ENCODE data around the gene NFAM1. TPM values are rescaled to one million over a fixed set of nuclear protein-coding genes. Genes with fewer than 3 reads are reported as not detected.
A peak's percentile ranks its signal among the peaks of the same experiment; 100 is the strongest.

The NFAM1 gene
- total and polyA plus RNA-seq, 7 donors: 0.08 to 1.1 (median 0.30) TPM

DNA sequence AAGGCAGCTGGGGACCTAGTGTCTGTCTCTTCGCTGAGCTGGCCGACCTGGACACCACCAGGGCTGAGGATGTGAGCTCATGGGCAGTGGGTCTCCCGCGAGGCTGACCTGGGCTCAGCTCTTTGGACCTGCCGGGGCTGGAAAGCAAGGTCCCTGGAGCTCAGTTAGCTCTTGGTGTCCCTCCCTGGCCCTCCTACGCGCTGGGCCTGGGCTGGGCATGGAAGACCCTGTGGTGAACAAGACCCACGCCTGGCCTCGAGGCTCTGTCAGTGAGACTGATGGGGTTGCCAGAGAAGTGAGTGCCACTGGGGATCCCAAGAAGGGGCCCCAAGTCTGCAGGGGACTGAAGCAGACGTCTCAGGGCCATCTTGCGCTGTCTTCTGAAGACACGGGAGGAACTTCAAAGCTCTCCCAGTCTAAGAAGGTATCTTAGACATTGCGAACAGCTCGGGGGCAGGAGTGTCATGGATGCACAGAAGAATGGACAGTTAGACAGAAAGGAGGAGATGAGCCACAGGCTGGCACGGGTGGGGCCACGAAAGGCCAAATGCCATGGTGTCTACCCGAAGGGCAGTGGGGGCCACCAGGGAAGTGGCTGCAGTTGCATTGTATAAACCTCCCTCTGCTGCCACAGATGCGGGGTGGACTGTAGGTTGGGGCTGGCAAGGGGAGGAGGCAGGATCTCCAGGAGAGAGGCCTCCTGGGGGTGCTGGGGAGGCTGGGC, 31.2 kb downstream of the NFAM1 start:
- DNase-seq (no peak), ATAC-seq (no peak)
- Histone ChIP-seq H3K27me3 (ENCODE audit: insufficient read depth in 3 of 3, low read length in 2 of 3) (peaks cover 0 to 44% (median 7%) of the 10 kb centered on the region in 3 donors), H3K4me1 (no peaks in the 10 kb centered on the region), H3K27ac (no peak overlapping the region), H3K9me3 (no peaks in the 10 kb centered on the region), H3K4me3 (no peak overlapping the region), H3K36me3 (ENCODE audit: insufficient read depth in 1 of 2, low read depth in 1 of 2) (no peaks in the 10 kb centered on the region)
- WGBS, 3 donors: 76 to 83% (median 76%) methylated on average over 18 of the region's 18 CpGs
- intact Hi-C loops (cut with DNase I): no loop called here
- TF ChIP-seq, protein P1, sequence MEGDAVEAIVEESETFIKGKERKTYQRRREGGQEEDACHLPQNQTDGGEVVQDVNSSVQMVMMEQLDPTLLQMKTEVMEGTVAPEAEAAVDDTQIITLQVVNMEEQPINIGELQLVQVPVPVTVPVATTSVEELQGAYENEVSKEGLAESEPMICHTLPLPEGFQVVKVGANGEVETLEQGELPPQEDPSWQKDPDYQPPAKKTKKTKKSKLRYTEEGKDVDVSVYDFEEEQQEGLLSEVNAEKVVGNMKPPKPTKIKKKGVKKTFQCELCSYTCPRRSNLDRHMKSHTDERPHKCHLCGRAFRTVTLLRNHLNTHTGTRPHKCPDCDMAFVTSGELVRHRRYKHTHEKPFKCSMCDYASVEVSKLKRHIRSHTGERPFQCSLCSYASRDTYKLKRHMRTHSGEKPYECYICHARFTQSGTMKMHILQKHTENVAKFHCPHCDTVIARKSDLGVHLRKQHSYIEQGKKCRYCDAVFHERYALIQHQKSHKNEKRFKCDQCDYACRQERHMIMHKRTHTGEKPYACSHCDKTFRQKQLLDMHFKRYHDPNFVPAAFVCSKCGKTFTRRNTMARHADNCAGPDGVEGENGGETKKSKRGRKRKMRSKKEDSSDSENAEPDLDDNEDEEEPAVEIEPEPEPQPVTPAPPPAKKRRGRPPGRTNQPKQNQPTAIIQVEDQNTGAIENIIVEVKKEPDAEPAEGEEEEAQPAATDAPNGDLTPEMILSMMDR (IDR thresholded peaks at IDR 0.05): no peak

- intact Hi-C loops (cut with DNase I): no loop called here
- Histone ChIP-seq H3K9me3 (no peaks in the 10 kb centered on the region), H3K27ac (no peak overlapping the region), H3K4me3 (no peak overlapping the region), H3K27me3 (ENCODE audit: insufficient read depth in 3 of 3, low read length in 2 of 3) (peaks cover 0 to 40% (median 0%) of the 10 kb centered on the region in 3 donors), H3K36me3 (ENCODE audit: insufficient read depth in 1 of 2, low read depth in 1 of 2) (no peaks in the 10 kb centered on the region), H3K4me1 (no peaks in the 10 kb centered on the region)
- TF ChIP-seq, protein P1 (IDR thresholded peaks at IDR 0.05): no peak
- 58 to 65% (median 59%) methylated on average over 30 of the region's 30 CpGs for WGBS, 3 donors
- ATAC-seq (no peak), DNase-seq (no peak)
Measured at GRCh38 chr22:42399315-42400271, 32.6 kb downstream of the NFAM1 start.

GRCh38 chr22:42397332-42398249, 34.6 kb downstream of the NFAM1 start:
- peaks cover 0 to 25% (median 0%) of the 10 kb centered on the region in 3 donors for H3K27me3 ChIP-seq (ENCODE audit: insufficient read depth in 3 of 3, low read length in 2 of 3)
- no peak overlapping the region for H3K4me3 ChIP-seq
- no peak overlapping the region for H3K27ac ChIP-seq
- WGBS, 3 donors: 55 to 65% (median 63%) methylated on average over 15 of the region's 15 CpGs
- no peaks in the 10 kb centered on the region for H3K9me3 ChIP-seq
- intact Hi-C loops (cut with DNase I): no loop called here
- DNase-seq (no peak), ATAC-seq (peak in 2 of 4 donors; percentile 16 to 20)
- TF ChIP-seq, protein P1 (IDR thresholded peaks at IDR 0.05): no peak
- no peaks in the 10 kb centered on the region for H3K4me1 ChIP-seq
- H3K36me3 ChIP-seq (ENCODE audit: insufficient read depth in 1 of 2, low read depth in 1 of 2): no peaks in the 10 kb centered on the region

GRCh38 chr22:42396621-42397331, 35.4 kb downstream of the NFAM1 start:
- DNase-seq (no peak), ATAC-seq (no peak)
- WGBS, 3 donors: 46 to 56% (median 47%) methylated on average over 24 of the region's 24 CpGs
- Histone ChIP-seq H3K9me3 (no peaks in the 10 kb centered on the region), H3K27me3 (ENCODE audit: insufficient read depth in 3 of 3, low read length in 2 of 3) (peaks cover 0 to 18% (median 0%) of the 10 kb centered on the region in 3 donors), H3K36me3 (ENCODE audit: insufficient read depth in 1 of 2, low read depth in 1 of 2) (no peaks in the 10 kb centered on the region), H3K4me3 (no peak overlapping the region), H3K4me1 (no peaks in the 10 kb centered on the region), H3K27ac (peak overlapping the region; percentile 23)
- intact Hi-C loops (cut with DNase I): no loop called here
- TF ChIP-seq, protein P1 (IDR thresholded peaks at IDR 0.05): no peak
